Choroid plexus epithelial cell (primary cell): ENCODE data around the gene NCOR2.

Experiments
- DNase-seq: peaks from one replicate; pipeline ENCODE4 v3.0.0-alpha.2; 2010; ENCODE audit warnings: low read depth
- H3K4me3 ChIP-seq: 2 replicates; pipeline ENCODE4 v1.5.1; 2011; ENCODE audit warnings: low read depth, mild to moderate bottlenecking, control low read depth, low read length, moderate library complexity
- CTCF ChIP-seq: conservative IDR thresholded peaks from 2 replicates; pipeline ENCODE4 v1.5.1; 2011; ENCODE audit warnings: low read depth, mild to moderate bottlenecking, control low read depth, inconsistent platforms, low read length, moderate library complexity

The NCOR2 gene

GRCh38 chr12:124530637-124531263, 36.7 kb downstream of the NCOR2 start:
- TF ChIP-seq CTCF = no peak
- no peak for DNase-seq
- H3K4me3 ChIP-seq = no peak overlapping the region

- H3K4me3 ChIP-seq = no peak overlapping the region
- DNase-seq = no peak
- TF ChIP-seq CTCF = no peak
These were observed 37.7 kb downstream of the NCOR2 start for GRCh38 chr12:124529565-124530276.

GRCh38 chr12:124527861-124528561, 39.4 kb downstream of the NCOR2 start:
- H3K4me3 ChIP-seq = no peak overlapping the region
- TF ChIP-seq CTCF = peak; percentile 22
- peak; percentile 62 for DNase-seq

GRCh38 chr12:124525927-124526692, 41.3 kb downstream of the NCOR2 start:
- H3K4me3 ChIP-seq = no peak overlapping the region
- DNase-seq = no peak

GRCh38 chr12:124525455-124525854, 42.0 kb downstream of the NCOR2 start:
- no peak for DNase-seq
- TF ChIP-seq CTCF = no peak

More at GRCh38 chr12:124525927-124526692, 41.3 kb downstream of the NCOR2 start:
- TF ChIP-seq CTCF = no peak

GRCh38 chr12:124524231-124524925, 43.0 kb downstream of the NCOR2 start:
- H3K4me3 ChIP-seq = no peak overlapping the region
- no peak for TF ChIP-seq CTCF
- DNase-seq = peak; percentile 76

More at GRCh38 chr12:124525455-124525854, 42.0 kb downstream of the NCOR2 start:
- H3K4me3 ChIP-seq = no peak overlapping the region
